ENCODE measurements around the gene TBC1D19.
"Not testable (repeated sequence)": the region's sequence is repeated elsewhere in the genome, so short reads cannot be mapped to it uniquely, and the experiment has no call there.

TBC1D19 gene

DNA sequence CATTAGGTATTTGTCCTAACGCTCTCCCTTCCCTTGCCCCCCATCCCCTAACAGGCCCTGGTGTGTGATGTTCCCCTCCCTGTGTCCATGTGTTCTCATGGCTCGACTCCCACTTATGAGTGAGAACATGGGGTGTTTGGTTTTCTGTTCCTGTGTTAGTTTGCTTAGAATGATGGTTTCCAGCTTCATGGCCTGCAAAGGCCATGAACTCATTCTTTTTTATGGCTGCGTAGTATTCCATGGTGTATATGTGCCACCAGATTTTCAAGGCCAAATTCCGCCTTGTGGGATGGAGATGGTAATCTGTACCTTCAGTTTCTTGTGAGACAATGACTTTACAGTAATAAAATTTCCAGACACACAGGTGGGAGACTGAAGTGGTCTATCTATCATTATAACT is 2.5 kb upstream of the TBC1D19 start:
- H3K9me3 Mint-ChIP-seq, H3K27ac Mint-ChIP-seq, DNase-seq, H3K4me3 Mint-ChIP-seq, H3K36me3 Mint-ChIP-seq, CTCF ChIA-PET, H3K27me3 Mint-ChIP-seq: not testable (repeated sequence)
- peaks cover 34% of the 10 kb centered on the region for H3K4me1 Mint-ChIP-seq

DNA sequence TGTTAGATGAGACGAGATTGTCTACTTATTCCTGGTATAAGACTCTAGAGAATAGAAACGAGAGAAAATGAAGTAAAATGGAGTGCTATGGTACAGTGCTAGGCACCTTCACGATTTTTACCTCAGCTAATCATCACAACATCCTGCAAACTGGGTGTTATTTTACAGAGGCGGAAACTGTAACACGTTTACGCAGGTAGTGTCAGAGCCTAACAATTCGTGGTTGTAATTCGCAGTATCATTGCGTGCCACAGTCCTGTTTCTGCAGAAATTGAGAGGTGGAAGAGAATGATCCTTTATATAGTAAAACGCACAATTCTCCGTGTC is 383 bp upstream of the TBC1D19 start:
- peak overlapping the region; percentile 97 for H3K27ac Mint-ChIP-seq
- H3K4me1 Mint-ChIP-seq, result peaks cover 34% of the 10 kb centered on the region
- CTCF ChIA-PET, result interaction anchor here (0.8 to 1.4 kb wide), 3 partner anchors 17 to 426 kb away, joined by 4 to 5 read pairs (median 5); no protein-coding TSS in a partner anchor
- H3K27me3 Mint-ChIP-seq, result no peaks in the 10 kb centered on the region
- DNase-seq, result no peak
- peaks cover 2% of the 10 kb centered on the region for H3K9me3 Mint-ChIP-seq
- no peaks in the 10 kb centered on the region for H3K36me3 Mint-ChIP-seq
- peak overlapping the region; percentile 93 for H3K4me3 Mint-ChIP-seq

GRCh38 chr4:26584725-26585124 is 841 bp downstream of the TBC1D19 start:
- peaks cover 2% of the 10 kb centered on the region for H3K9me3 Mint-ChIP-seq
- no peaks in the 10 kb centered on the region for H3K27me3 Mint-ChIP-seq
- H3K4me3 Mint-ChIP-seq, result peak overlapping the region; percentile 93
- CTCF ChIA-PET, result interaction anchor here (1.3 kb wide), 1 partner anchor 425 kb away, joined by 5 read pairs; no protein-coding TSS in a partner anchor
- DNase-seq, result no peak
- peak overlapping the region; percentile 97 for H3K27ac Mint-ChIP-seq
- H3K36me3 Mint-ChIP-seq, result no peaks in the 10 kb centered on the region
- peaks cover 34% of the 10 kb centered on the region for H3K4me1 Mint-ChIP-seq

- no peaks in the 10 kb centered on the region for H3K36me3 Mint-ChIP-seq
- DNase-seq, result no peak
- no peak overlapping the region for H3K4me3 Mint-ChIP-seq
- CTCF ChIA-PET, result no interaction called here
- H3K9me3 Mint-ChIP-seq, result peaks cover 1% of the 10 kb centered on the region
- H3K27me3 Mint-ChIP-seq, result no peaks in the 10 kb centered on the region
- H3K4me1 Mint-ChIP-seq, result peaks cover 14% of the 10 kb centered on the region
- no peak overlapping the region for H3K27ac Mint-ChIP-seq
These were observed 5.8 kb downstream of the TBC1D19 start for GRCh38 chr4:26589705-26590104.

DNA sequence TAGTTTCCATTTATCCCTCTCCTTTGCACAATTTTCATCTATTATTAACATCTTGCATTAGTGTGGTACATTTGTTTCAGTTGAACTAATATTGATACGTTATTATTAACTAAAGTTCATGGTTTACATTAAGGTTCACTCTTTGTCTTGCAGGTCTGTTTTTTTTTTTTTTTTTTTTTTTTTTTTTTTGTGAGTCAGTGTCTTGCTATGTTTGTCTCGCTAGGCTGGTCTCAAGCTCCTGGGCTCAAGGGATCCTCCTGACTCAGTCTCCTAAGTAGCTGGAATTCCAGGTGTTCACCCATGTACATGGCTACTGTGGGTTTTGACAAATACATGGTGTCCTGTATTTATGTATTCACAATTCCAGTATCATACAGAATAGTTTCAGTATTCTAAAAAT is 6.8 kb downstream of the TBC1D19 start:
- peaks cover 1% of the 10 kb centered on the region for H3K9me3 Mint-ChIP-seq
- no peak overlapping the region for H3K4me3 Mint-ChIP-seq
- CTCF ChIA-PET, result no interaction called here
- no peak overlapping the region for H3K27ac Mint-ChIP-seq
- no peaks in the 10 kb centered on the region for H3K36me3 Mint-ChIP-seq
- H3K4me1 Mint-ChIP-seq, result peaks cover 5% of the 10 kb centered on the region
- DNase-seq, result no peak
- no peaks in the 10 kb centered on the region for H3K27me3 Mint-ChIP-seq

- H3K36me3 Mint-ChIP-seq, H3K9me3 Mint-ChIP-seq, DNase-seq, H3K27ac Mint-ChIP-seq, H3K4me1 Mint-ChIP-seq, H3K4me3 Mint-ChIP-seq, H3K27me3 Mint-ChIP-seq, CTCF ChIA-PET: not testable (repeated sequence)
These were observed 9.7 kb downstream of the TBC1D19 start for GRCh38 chr4:26593557-26593956.

GRCh38 chr4:26594371-26594770 is 10.5 kb downstream of the TBC1D19 start:
- Mint-ChIP-seq H3K4me3 (no peak overlapping the region), H3K36me3 (no peaks in the 10 kb centered on the region), H3K27me3 (no peaks in the 10 kb centered on the region), H3K9me3 (peaks cover 1% of the 10 kb centered on the region), H3K27ac (no peak overlapping the region), H3K4me1 (no peaks in the 10 kb centered on the region)
- CTCF ChIA-PET, result no interaction called here
- DNase-seq, result no peak

DNA sequence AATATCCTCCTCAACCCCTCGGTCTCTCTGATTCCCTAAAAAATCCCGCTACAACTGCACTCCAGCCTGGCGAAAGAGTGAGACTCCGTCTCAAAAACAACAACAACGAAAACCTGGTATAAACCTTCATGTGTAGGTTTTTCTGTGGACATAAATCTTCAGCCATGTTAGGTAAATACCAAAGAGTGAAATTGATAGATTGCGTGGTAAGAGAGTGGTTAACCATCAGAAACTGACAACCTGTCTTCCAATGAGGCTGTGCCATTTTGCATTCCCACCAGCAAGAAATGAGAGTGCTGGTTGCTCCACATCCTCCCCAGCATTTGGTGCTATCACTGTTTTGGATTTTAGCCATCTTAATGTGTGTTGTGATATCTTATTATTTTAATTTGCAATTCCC is 10.9 kb downstream of the TBC1D19 start:
- H3K27ac Mint-ChIP-seq, result no peak overlapping the region

DNA sequence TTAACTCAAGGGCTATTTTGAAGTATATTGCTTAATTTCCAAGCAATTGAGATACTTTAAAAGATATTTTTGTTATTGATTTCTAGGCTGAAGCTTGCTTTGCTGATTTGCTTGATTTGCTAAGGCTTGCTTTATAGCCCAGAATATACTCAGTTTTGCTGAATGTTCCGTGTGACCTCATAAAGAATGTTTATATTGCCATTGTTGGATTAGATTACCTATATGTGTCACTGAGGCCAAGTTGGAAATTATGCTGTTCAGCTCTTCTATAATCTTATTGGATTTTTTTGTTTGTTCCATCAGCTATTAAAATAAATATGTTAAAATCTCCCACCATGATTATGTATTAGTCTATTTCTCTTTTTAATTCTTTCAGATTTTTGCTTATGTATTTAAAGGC is 13.0 kb downstream of the TBC1D19 start:
- DNase-seq, result no peak
- Mint-ChIP-seq H3K9me3 (peaks cover 1% of the 10 kb centered on the region), H3K27me3 (no peaks in the 10 kb centered on the region), H3K27ac (no peak overlapping the region), H3K4me1 (no peaks in the 10 kb centered on the region), H3K4me3 (no peak overlapping the region), H3K36me3 (no peaks in the 10 kb centered on the region)
- CTCF ChIA-PET, result no interaction called here

More for the DNA sequence above, 10.9 kb downstream of the TBC1D19 start:
- no peaks in the 10 kb centered on the region for H3K27me3 Mint-ChIP-seq
- DNase-seq, result no peak
- H3K36me3 Mint-ChIP-seq, result no peaks in the 10 kb centered on the region
- CTCF ChIA-PET, result no interaction called here
- H3K4me3 Mint-ChIP-seq, result no peak overlapping the region
- no peaks in the 10 kb centered on the region for H3K4me1 Mint-ChIP-seq
- H3K9me3 Mint-ChIP-seq, result peaks cover 1% of the 10 kb centered on the region

DNA sequence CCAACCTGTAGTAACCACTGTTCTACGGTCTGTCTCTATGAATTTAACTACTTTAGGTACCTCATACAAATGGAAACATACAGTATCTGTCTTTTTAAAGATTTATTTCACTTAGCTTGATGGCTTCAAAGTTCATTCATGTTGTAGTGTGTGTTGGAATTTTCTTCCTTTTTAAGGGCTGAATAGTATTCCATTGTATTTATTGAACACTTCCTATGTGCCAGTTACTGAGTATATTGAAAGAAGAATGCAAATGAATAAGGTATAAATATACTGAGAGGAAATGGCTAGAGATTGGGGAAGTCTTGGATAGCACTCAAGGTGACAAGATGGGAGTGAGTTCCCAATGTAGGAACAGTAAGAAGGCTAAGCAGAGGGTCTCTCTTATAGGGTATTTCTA is 17.3 kb downstream of the TBC1D19 start:
- Mint-ChIP-seq H3K27me3 (no peaks in the 10 kb centered on the region), H3K4me3 (no peak overlapping the region), H3K4me1 (no peaks in the 10 kb centered on the region), H3K9me3 (no peaks in the 10 kb centered on the region), H3K27ac (no peak overlapping the region), H3K36me3 (no peaks in the 10 kb centered on the region)
- no peak for DNase-seq
- CTCF ChIA-PET, result no interaction called here

DNA sequence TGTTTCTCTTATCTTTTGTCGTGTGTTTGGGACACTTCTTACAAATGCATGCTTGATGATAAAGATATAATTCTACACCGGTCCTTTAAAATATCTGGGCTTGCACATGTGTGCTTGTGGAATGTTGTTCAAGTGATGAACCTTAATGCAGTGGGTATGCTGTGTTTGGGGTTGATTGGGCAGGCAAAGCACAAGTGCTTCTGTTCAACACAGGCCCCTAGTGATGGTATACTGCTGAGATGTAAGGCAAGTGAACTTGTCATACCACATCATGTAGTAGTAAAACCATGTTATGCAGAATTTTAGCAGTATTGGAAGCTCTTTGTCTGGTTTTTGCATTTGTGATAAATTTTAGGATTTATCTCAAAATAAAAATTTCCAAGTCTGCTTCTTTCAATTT is 23.9 kb downstream of the TBC1D19 start:
- peaks cover 10% of the 10 kb centered on the region for H3K4me1 Mint-ChIP-seq
- CTCF ChIA-PET, result no interaction called here
- DNase-seq, result no peak
- no peaks in the 10 kb centered on the region for H3K27me3 Mint-ChIP-seq
- no peak overlapping the region for H3K4me3 Mint-ChIP-seq
- H3K36me3 Mint-ChIP-seq, result no peaks in the 10 kb centered on the region
- no peak overlapping the region for H3K27ac Mint-ChIP-seq
- H3K9me3 Mint-ChIP-seq, result no peaks in the 10 kb centered on the region

- CTCF ChIA-PET, result no interaction called here
- no peaks in the 10 kb centered on the region for H3K27me3 Mint-ChIP-seq
- H3K4me3 Mint-ChIP-seq, result no peak overlapping the region
- no peaks in the 10 kb centered on the region for H3K36me3 Mint-ChIP-seq
- peaks cover 10% of the 10 kb centered on the region for H3K4me1 Mint-ChIP-seq
- H3K27ac Mint-ChIP-seq, result no peak overlapping the region
- no peak for DNase-seq
- H3K9me3 Mint-ChIP-seq, result no peaks in the 10 kb centered on the region
These were observed 25.5 kb downstream of the TBC1D19 start for GRCh38 chr4:26609391-26609790.

DNA sequence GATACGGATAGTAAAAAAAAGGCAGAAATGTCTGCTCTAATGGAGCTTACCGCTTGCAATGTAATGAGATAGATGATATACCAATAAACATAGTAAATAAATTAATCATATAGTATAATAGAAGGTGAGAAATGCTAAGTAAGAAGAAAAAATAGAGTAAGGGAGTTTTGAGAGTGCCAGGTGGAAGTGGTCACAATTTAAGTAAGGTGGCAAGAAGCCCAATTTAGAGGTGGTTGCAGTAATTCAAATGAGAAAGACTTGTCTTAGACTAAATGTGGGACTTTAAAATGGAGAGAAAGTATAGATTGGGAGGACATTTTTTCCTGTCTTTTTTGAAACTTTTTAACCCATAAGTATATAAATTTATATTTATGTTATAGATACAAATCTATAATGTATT is 26.0 kb downstream of the TBC1D19 start:
- no peaks in the 10 kb centered on the region for H3K27me3 Mint-ChIP-seq
- no peak overlapping the region for H3K27ac Mint-ChIP-seq
- peaks cover 10% of the 10 kb centered on the region for H3K4me1 Mint-ChIP-seq
- no peaks in the 10 kb centered on the region for H3K36me3 Mint-ChIP-seq
- CTCF ChIA-PET, result no interaction called here
- H3K9me3 Mint-ChIP-seq, result no peaks in the 10 kb centered on the region
- no peak for DNase-seq
- no peak overlapping the region for H3K4me3 Mint-ChIP-seq

GRCh38 chr4:26611372-26611771 is 27.5 kb downstream of the TBC1D19 start:
- no peak for DNase-seq
- H3K4me1 Mint-ChIP-seq, result peaks cover 10% of the 10 kb centered on the region
- H3K4me3 Mint-ChIP-seq, result no peak overlapping the region
- no peak overlapping the region for H3K27ac Mint-ChIP-seq
- no peaks in the 10 kb centered on the region for H3K9me3 Mint-ChIP-seq
- CTCF ChIA-PET, result no interaction called here
- no peaks in the 10 kb centered on the region for H3K27me3 Mint-ChIP-seq
- H3K36me3 Mint-ChIP-seq, result peaks cover 2% of the 10 kb centered on the region

DNA sequence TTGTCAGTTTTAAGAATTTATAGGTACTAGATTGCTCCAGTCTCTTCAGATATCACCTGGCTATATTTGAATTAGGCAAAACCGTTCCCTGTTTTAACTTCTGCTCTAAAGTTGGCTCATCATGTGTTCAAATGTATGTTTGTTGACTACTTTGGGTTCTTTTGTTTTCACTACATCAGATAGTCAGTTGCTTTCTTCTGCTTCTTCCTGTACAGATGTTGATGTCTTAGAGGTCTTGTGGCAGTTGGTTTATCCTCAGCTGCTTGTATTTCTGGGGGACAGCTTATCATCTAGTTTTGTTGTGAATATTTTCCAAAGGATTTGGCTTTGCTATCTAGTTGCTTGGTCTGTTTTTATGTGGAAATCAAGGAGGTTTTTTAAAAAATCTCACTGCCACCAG is 28.0 kb downstream of the TBC1D19 start:
- no peak overlapping the region for H3K4me3 Mint-ChIP-seq
- CTCF ChIA-PET, result no interaction called here

GRCh38 chr4:26613237-26613636 is 29.4 kb downstream of the TBC1D19 start:
- CTCF ChIA-PET, result no interaction called here
- H3K9me3 Mint-ChIP-seq, result no peaks in the 10 kb centered on the region
- no peaks in the 10 kb centered on the region for H3K27me3 Mint-ChIP-seq
- H3K4me1 Mint-ChIP-seq, result peaks cover 10% of the 10 kb centered on the region
- no peak overlapping the region for H3K4me3 Mint-ChIP-seq
- DNase-seq, result no peak
- peaks cover 2% of the 10 kb centered on the region for H3K36me3 Mint-ChIP-seq
- no peak overlapping the region for H3K27ac Mint-ChIP-seq

More for the DNA sequence above, 28.0 kb downstream of the TBC1D19 start:
- Mint-ChIP-seq H3K9me3 (no peaks in the 10 kb centered on the region), H3K27me3 (no peaks in the 10 kb centered on the region), H3K36me3 (peaks cover 2% of the 10 kb centered on the region), H3K4me1 (peaks cover 10% of the 10 kb centered on the region), H3K27ac (no peak overlapping the region)
- DNase-seq, result no peak

Data from activated naive CD4-positive, alpha-beta T cell treated with anti-CD3 and anti-CD28 coated beads, Interleukin-2, amount 10 ng/mL, durations not matched to agents 7 days and 5 days (primary cell).